H9 (cell line): ENCODE measurements around the gene GORAB. TPM values are rescaled to one million over a fixed set of nuclear protein-coding genes. Genes with fewer than 3 reads are reported as not detected.
A peak's percentile ranks its signal among the peaks of the same experiment; 100 is the strongest.

ENCODE experiments used
- DNase-seq: peaks from one replicate; pipeline ENCODE4 v3.0.0-alpha.2; 2017
- H2AFZ ChIP-seq: one replicate; pipeline ENCODE4 v1.6.1; 2013; ENCODE audit warnings: mild to moderate bottlenecking, low read length, control low read depth, moderate library complexity
- H2AK5ac ChIP-seq: 2 replicates; pipeline ENCODE4 v1.6.1; 2013; ENCODE audit warnings: low read length, control low read depth, mixed read lengths; ENCODE audit not compliant: insufficient read length
- H2BK120ac ChIP-seq: one replicate; pipeline ENCODE4 v1.6.1; 2013; ENCODE audit warnings: low read depth, mild to moderate bottlenecking, low read length, control low read depth, inconsistent platforms; ENCODE audit not compliant: poor library complexity, severe bottlenecking
- H2BK12ac ChIP-seq: 2 replicates; pipeline ENCODE4 v1.6.1; 2013; ENCODE audit warnings: low read length, control low read depth, mixed read lengths, low read depth; ENCODE audit not compliant: insufficient read length
- H2BK15ac ChIP-seq: 2 replicates; pipeline ENCODE4 v1.6.1; 2013; ENCODE audit warnings: low read depth, low read length, control low read depth
- H2BK20ac ChIP-seq: one replicate; pipeline ENCODE4 v1.6.1; 2013; ENCODE audit warnings: low read depth, mild to moderate bottlenecking, low read length, control low read depth, inconsistent platforms; ENCODE audit not compliant: poor library complexity, severe bottlenecking
- H2BK5ac ChIP-seq: 2 replicates; pipeline ENCODE4 v1.6.1; 2013; ENCODE audit warnings: low read length, control low read depth, mixed read lengths; ENCODE audit not compliant: insufficient read length
- H3K14ac ChIP-seq: 2 replicates; pipeline ENCODE4 v1.6.1; 2013; ENCODE audit warnings: low read length, control low read depth; ENCODE audit not compliant: insufficient read depth
- H3K18ac ChIP-seq: 2 replicates; pipeline ENCODE4 v1.6.1; 2013; ENCODE audit warnings: low read depth, mild to moderate bottlenecking, mixed read lengths, low read length, control low read depth; ENCODE audit not compliant: insufficient read length
- H3K23ac ChIP-seq: 2 replicates; pipeline ENCODE4 v1.6.1; 2013; ENCODE audit warnings: low read length, control low read depth, mixed read lengths, low read depth; ENCODE audit not compliant: insufficient read length
- H3K23me2 ChIP-seq: 2 replicates; pipeline ENCODE4 v1.6.1; 2013; ENCODE audit warnings: low read depth, mild to moderate bottlenecking, mixed read lengths, low read length, control low read depth; ENCODE audit not compliant: insufficient read length, poor library complexity, severe bottlenecking
- H3K27ac ChIP-seq: 2 replicates; pipeline ENCODE4 v1.5.1; 2013; ENCODE audit warnings: low read length, control low read depth, mixed read lengths, low read depth; ENCODE audit not compliant: insufficient read length
- H3K27me3 ChIP-seq: 2 replicates; pipeline ENCODE4 v1.6.1; 2013; ENCODE audit warnings: low read length, control low read depth, inconsistent platforms; ENCODE audit not compliant: insufficient read depth
- H3K4ac ChIP-seq: 2 replicates; pipeline ENCODE4 v1.6.1; 2013; ENCODE audit warnings: low read depth, mild to moderate bottlenecking, control low read depth, inconsistent platforms, low read length, moderate library complexity
- H3K4me1 ChIP-seq: 2 replicates; pipeline ENCODE4 v1.6.1; 2013; ENCODE audit warnings: low read length, control low read depth, inconsistent platforms; ENCODE audit not compliant: insufficient read depth
- H3K4me2 ChIP-seq: 2 replicates; pipeline ENCODE4 v1.6.1; 2013; ENCODE audit warnings: low read length, control low read depth, mixed read lengths; ENCODE audit not compliant: insufficient read length, insufficient read depth
- H3K56ac ChIP-seq: 2 replicates; pipeline ENCODE4 v1.6.1; 2013; ENCODE audit warnings: low read depth, mild to moderate bottlenecking, mixed read lengths, low read length, control low read depth; ENCODE audit not compliant: insufficient read length
- H3K79me1 ChIP-seq: 2 replicates; pipeline ENCODE4 v1.6.1; 2013; ENCODE audit warnings: low read depth, mild to moderate bottlenecking, moderate library complexity, low read length, control low read depth, inconsistent platforms; ENCODE audit not compliant: insufficient read depth, poor library complexity, severe bottlenecking
- H3K79me2 ChIP-seq: 2 replicates; pipeline ENCODE4 v1.6.1; 2013; ENCODE audit warnings: low read length, control low read depth, inconsistent platforms; ENCODE audit not compliant: insufficient read depth
- H3K9ac ChIP-seq: 2 replicates; pipeline ENCODE4 v1.6.1; 2013; ENCODE audit warnings: low read length, control low read depth, mixed read lengths; ENCODE audit not compliant: insufficient read length; ENCODE audit errors: extremely low read depth
- H3K9me3 ChIP-seq: one replicate; pipeline ENCODE4 v1.6.1; 2013; ENCODE audit warnings: low read depth, low read length, inconsistent platforms; ENCODE audit not compliant: control insufficient read depth
- H3T11ph ChIP-seq: one replicate; pipeline ENCODE4 v1.6.1; 2013; ENCODE audit warnings: mild to moderate bottlenecking, low read length, control low read depth, inconsistent platforms
- H4K20me1 ChIP-seq: one replicate; pipeline ENCODE4 v1.6.1; 2013; ENCODE audit not compliant: control insufficient read depth, insufficient read length, insufficient read depth
- H4K5ac ChIP-seq: 2 replicates; pipeline ENCODE4 v1.6.1; 2013; ENCODE audit warnings: low read depth, mild to moderate bottlenecking, mixed read lengths, low read length, control low read depth; ENCODE audit not compliant: insufficient read length
- H4K8ac ChIP-seq: replicated peaks from 2 replicates; pipeline ENCODE4 v1.6.1; 2013; ENCODE audit warnings: low read length, control low read depth, mixed read lengths, low read depth; ENCODE audit not compliant: insufficient read length
- H4K91ac ChIP-seq: 2 replicates; pipeline ENCODE4 v1.6.1; 2013; ENCODE audit warnings: low read depth, mild to moderate bottlenecking, moderate library complexity, mixed read lengths, low read length, control low read depth; ENCODE audit not compliant: insufficient read length
- H3K27ac Mint-ChIP-seq, 3 experiments: 2 replicates in 2 of 3; 3 replicates in 1 of 3; pipeline ENCODE4 v1.8.0; 2020 to 2021; ENCODE audit warnings: mixed read lengths in 3 of 3, mild to moderate bottlenecking in 1 of 3, moderate library complexity in 1 of 3
- H3K27me3 Mint-ChIP-seq: 2 replicates; pipeline ENCODE4 v1.8.0; 2021; ENCODE audit warnings: low read depth, mild to moderate bottlenecking, moderate library complexity, mixed read lengths
- H3K36me3 Mint-ChIP-seq, 3 experiments: 2 replicates in 2 of 3; 3 replicates in 1 of 3; pipeline ENCODE4 v1.8.0; 2020 to 2021; ENCODE audit warnings: low read depth in 3 of 3, mixed read lengths in 3 of 3; ENCODE audit not compliant: insufficient read depth in 1 of 3
- H3K4me1 Mint-ChIP-seq, 2 experiments: 2 replicates each; pipeline ENCODE4 v1.8.0; 2020; ENCODE audit warnings: mixed read lengths in 2 of 2
- H3K4me3 Mint-ChIP-seq, 2 experiments: 2 replicates in 1 of 2; 3 replicates in 1 of 2; pipeline ENCODE4 v1.8.0; 2020 to 2021; ENCODE audit warnings: mild to moderate bottlenecking in 2 of 2, mixed read lengths in 2 of 2, moderate library complexity in 1 of 2
- H3K9me3 Mint-ChIP-seq, 2 experiments: 2 replicates in 1 of 2; 3 replicates in 1 of 2; pipeline ENCODE4 v1.8.0; 2020; ENCODE audit warnings: mild to moderate bottlenecking in 2 of 2, mixed read lengths in 2 of 2, moderate library complexity in 1 of 2
- CTCF ChIP-seq: fragments of 200-600 bp; sonication (generic); conservative IDR thresholded peaks from 3 replicates; pipeline ENCODE4 v1.8.0; 2021; ENCODE audit warnings: antibody characterized with exemption, mild to moderate bottlenecking
- WGBS: extraction: QIAGEN DNeasy Blood & Tissue Kit; methylation state at CpG from one replicate; pipeline ENCODE4 v1.1.7; 2013; ENCODE audit warnings: missing lambda C conversion rate, low lambda C conversion rate, mixed read lengths; ENCODE audit not compliant: insufficient read length; ENCODE audit errors: extremely low coverage; 5-methylcytosine and 5-hydroxymethylcytosine counted together
- total RNA-seq: library from RNA; stranded (reverse); gene quantifications from 2 replicates; pipeline ENCODE4 v1.2.1, GENCODE V29; 2021

GORAB gene
- total RNA-seq, 1 experiment from 2014 or later = 17.8 TPM

GRCh38 chr1:170530972-170531757 lies 801 bp upstream of the GORAB start:
- H4K91ac ChIP-seq = no peak overlapping the region
- peak overlapping the region; percentile 94; the same call in 1 of the 2 replicates for H3K14ac ChIP-seq
- DNase-seq = no peak
- H3K23me2 ChIP-seq = no peaks in the 10 kb centered on the region
- H3K4me1 ChIP-seq = no peaks in the 10 kb centered on the region; the same call in 1 of the 2 replicates
- H3K4ac ChIP-seq = no peak overlapping the region
- peaks cover 19% of the 10 kb centered on the region; the same call in 1 of the 2 replicates for H3K79me2 ChIP-seq
- H3T11ph ChIP-seq = no peak overlapping the region
- H3K9me3 Mint-ChIP-seq = no peaks in the 10 kb centered on the region
- peaks cover 3% of the 10 kb centered on the region in 2 experiments; a peak in 2 of 4 replicates for H3K4me1 Mint-ChIP-seq
- no peaks in the 10 kb centered on the region for H4K20me1 ChIP-seq
- WGBS = no CpG with 5 or more reads among the region's 29 CpGs
- H3K18ac ChIP-seq = peak overlapping the region; percentile 91
- H3K9ac ChIP-seq = peak overlapping the region; percentile 96
- peak overlapping the region; percentile 10 for H3K56ac ChIP-seq
- no peak overlapping the region for H3K23ac ChIP-seq
- H3K27me3 Mint-ChIP-seq = no peaks in the 10 kb centered on the region; the same call in 1 of the 2 replicates
- TF ChIP-seq CTCF = no peak
- H2BK15ac ChIP-seq = no peak overlapping the region
- no peak overlapping the region; a peak in 1 of 7 replicates for H3K27ac Mint-ChIP-seq
- H2BK120ac ChIP-seq = no peak overlapping the region
- peak overlapping the region; percentile 96 for H2AFZ ChIP-seq
- no peak overlapping the region for H2BK5ac ChIP-seq
- peaks cover 6% of the 10 kb centered on the region for H3K79me1 ChIP-seq
- H3K9me3 ChIP-seq = no peaks in the 10 kb centered on the region
- H4K5ac ChIP-seq = peak overlapping the region; percentile 89
- no peak overlapping the region for H2BK12ac ChIP-seq
- peaks cover 1 to 7% (median 3%) of the 10 kb centered on the region in 3 experiments; a peak in 5 of 7 replicates for H3K36me3 Mint-ChIP-seq
- H3K27me3 ChIP-seq = no peaks in the 10 kb centered on the region
- H3K4me2 ChIP-seq = peak overlapping the region; percentile 79
- peak overlapping the region; percentile 81 for H3K27ac ChIP-seq
- H4K8ac ChIP-seq = no peak overlapping the region
- no peak overlapping the region for H2BK20ac ChIP-seq
- H3K4me3 Mint-ChIP-seq = no peak overlapping the region
- H2AK5ac ChIP-seq = no peak overlapping the region
